ENCODE measurements around the gene HPCAL1. TPM values are rescaled to one million over a fixed set of nuclear protein-coding genes. Genes with fewer than 3 reads are reported as not detected.

Gene HPCAL1
- total RNA-seq, 2 donors from 2014 or later = 41.0 to 66.3 TPM

DNA sequence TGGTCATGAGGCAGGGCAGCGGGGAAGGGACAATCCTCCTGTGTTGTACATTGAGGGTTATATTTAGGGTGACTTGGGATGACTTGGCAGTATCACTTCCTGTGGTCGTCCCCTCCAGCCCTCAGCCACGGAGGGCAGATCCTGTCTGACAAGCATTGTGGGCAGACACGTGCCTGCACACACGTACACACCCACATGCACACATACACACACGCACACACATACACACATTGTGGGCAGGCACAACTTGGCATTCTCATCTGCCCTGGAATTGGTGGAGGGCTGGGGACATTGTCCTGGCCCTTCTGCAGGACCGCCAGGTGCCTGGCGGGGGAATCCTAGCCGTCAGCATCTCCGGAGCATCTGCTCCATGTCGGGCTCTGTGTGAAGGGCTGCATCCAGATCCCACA is 97.9 kb downstream of the HPCAL1 start:
- peak overlapping the region in 3 of 4 donors; percentile 5 to 31 (median 28) for H3K27ac ChIP-seq
- peaks cover 14% of the 10 kb centered on the region for H3K4me1 ChIP-seq

DNA sequence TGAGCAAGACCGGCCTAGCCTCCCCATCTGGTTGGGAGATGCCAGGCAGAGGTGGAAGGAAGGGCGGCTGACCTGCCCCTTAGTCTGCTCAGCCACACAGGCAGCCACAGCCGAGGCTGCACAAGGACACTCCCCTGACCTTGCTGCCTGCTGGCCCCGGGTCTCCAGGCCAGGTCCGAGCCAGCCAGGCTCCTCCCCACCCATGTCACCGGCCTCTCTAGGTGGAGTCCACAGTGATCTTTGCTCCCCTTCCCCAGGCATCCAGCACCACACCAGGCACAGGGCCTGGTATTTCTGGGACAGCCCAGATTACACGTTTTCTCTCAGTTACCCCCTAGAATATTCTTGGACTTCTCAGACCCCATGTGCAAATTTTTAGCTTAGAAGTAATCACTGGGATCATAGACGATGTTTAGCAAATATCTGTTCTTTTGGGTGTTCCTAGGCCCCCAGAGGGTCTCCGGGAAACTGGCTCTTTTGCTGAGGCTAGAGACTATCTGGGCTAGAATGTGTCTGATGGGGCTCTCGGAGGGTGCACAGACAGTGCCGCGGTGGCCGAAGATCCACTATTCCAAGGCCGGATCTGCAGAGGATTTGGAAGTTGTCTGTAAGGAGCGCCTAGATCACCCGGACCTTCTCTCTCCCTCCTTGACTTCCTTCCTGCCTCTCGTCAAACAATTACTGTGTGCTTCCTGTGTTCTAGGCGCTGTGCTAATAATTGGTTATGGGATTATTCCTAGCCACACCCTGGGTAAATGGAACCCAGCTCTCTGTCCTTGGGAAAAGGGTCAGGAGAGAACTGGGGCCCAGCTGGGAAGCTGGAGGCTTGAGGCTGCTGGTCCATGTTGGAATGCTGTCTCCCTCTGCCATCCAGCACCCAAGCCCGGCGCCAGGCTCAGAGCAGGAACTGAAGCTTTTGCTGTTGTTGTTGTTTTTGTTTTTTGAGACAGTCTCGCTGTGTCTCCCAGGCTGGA is 98.6 kb downstream of the HPCAL1 start:
- no peak for DNase-seq
- Histone ChIP-seq H3K4me3 (no peak overlapping the region), H3K4me1 (peaks cover 21% of the 10 kb centered on the region), H3K27ac (peak overlapping the region in 1 of 4 donors; percentile 31), H3K9me3 (no peaks in the 10 kb centered on the region), H3K27me3 (no peaks in the 10 kb centered on the region), H3K36me3 (replicated peaks in 1 of 2; ENCODE audit: insufficient read depth in 1 of 2, low read depth in 2 of 2) (no peaks in the 10 kb centered on the region)
- TF ChIP-seq, protein P1, sequence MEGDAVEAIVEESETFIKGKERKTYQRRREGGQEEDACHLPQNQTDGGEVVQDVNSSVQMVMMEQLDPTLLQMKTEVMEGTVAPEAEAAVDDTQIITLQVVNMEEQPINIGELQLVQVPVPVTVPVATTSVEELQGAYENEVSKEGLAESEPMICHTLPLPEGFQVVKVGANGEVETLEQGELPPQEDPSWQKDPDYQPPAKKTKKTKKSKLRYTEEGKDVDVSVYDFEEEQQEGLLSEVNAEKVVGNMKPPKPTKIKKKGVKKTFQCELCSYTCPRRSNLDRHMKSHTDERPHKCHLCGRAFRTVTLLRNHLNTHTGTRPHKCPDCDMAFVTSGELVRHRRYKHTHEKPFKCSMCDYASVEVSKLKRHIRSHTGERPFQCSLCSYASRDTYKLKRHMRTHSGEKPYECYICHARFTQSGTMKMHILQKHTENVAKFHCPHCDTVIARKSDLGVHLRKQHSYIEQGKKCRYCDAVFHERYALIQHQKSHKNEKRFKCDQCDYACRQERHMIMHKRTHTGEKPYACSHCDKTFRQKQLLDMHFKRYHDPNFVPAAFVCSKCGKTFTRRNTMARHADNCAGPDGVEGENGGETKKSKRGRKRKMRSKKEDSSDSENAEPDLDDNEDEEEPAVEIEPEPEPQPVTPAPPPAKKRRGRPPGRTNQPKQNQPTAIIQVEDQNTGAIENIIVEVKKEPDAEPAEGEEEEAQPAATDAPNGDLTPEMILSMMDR (IDR thresholded peaks at IDR 0.05) = no peak
- no peak for TF ChIP-seq POLR2A (IDR thresholded peaks at IDR 0.05)
- intact Hi-C loops (cut with DNase I) = no loop called here
- ATAC-seq = no peak
- WGBS, 2 donors = 70 to 80% methylated on average over 21 of the region's 21 CpGs

More for the DNA sequence above, 97.9 kb downstream of the HPCAL1 start:
- no peak for TF ChIP-seq POLR2A (IDR thresholded peaks at IDR 0.05)
- TF ChIP-seq, protein P1 (IDR thresholded peaks at IDR 0.05) = no peak
- peak in 1 of 4 donors; percentile 67 for DNase-seq
- H3K9me3 ChIP-seq = no peaks in the 10 kb centered on the region
- 80 to 83% methylated on average over 1 to 11 of the region's 11 CpGs for WGBS, 2 donors
- H3K36me3 ChIP-seq (replicated peaks in 1 of 2; ENCODE audit: insufficient read depth in 1 of 2, low read depth in 2 of 2) = no peaks in the 10 kb centered on the region
- intact Hi-C loops (cut with DNase I) = no loop called here
- no peak overlapping the region for H3K4me3 ChIP-seq
- H3K27me3 ChIP-seq = no peaks in the 10 kb centered on the region
- no peak for ATAC-seq

DNA sequence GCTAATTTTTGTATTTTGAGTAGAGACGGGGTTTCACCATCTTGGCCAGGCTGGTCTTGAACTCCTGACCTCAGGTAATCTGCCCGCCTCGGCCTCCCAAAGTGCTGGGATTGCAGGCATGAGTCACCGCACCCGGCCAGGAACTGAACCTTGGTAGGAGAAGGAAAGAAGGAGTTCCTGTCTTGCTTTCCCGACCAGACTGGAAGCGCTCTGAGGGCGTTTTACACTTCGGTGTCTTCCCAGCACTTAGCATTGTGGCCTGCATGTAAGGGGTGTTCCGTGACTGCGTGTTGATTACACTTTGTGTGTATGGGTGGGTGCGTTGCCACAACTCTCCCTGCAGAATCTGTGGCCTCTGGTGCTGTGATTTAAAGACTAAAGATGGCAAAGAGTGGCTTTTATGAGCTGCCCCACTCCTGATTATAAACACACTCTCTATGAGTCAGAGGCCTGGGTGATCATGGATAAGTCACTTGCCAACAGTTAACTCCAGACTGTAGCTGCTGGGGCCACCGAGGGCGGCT is 99.4 kb downstream of the HPCAL1 start:
- Histone ChIP-seq H3K36me3 (replicated peaks in 1 of 2; ENCODE audit: insufficient read depth in 1 of 2, low read depth in 2 of 2) (no peaks in the 10 kb centered on the region), H3K4me1 (peaks cover 30% of the 10 kb centered on the region), H3K27ac (no peak overlapping the region), H3K27me3 (no peaks in the 10 kb centered on the region), H3K4me3 (no peak overlapping the region), H3K9me3 (no peaks in the 10 kb centered on the region)
- WGBS, 2 donors = 79 to 94% methylated on average over 12 to 14 of the region's 14 CpGs
- DNase-seq = no peak
- TF ChIP-seq POLR2A (IDR thresholded peaks at IDR 0.05) = no peak
- TF ChIP-seq, protein P1 (IDR thresholded peaks at IDR 0.05) = no peak
- no peak for ATAC-seq
- intact Hi-C loops (cut with DNase I) = no loop called here

DNA sequence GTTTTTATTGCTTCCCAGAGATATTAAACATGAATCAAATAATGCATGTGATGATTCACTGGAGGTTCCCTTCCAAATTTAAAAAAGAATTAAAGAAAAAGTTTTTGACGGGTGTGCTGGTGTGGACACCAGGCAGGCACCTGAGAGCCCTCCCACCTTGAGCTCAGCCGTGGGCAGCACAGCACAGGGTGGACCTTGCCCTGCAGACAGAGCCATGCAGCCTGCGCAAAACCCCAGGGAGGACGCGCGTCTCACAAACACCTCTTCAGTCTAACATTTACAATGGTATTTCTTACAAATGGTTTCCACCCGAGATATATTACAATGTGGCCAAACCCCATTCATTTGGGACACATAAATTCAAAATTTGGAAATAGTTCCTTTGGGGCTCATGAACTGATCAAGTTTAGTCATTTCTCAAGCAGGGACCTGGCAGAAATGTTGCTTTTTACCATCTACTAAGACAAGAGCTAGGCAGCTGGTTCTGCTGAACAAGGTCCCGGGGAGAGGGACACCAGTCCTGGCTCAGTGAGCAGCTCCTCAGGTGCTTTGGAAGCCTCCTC is 100.0 kb downstream of the HPCAL1 start:
- DNase-seq (no peak), ATAC-seq (no peak)
- H3K4me1 ChIP-seq = peaks cover 36% of the 10 kb centered on the region
- intact Hi-C loops (cut with DNase I) = no loop called here
- no peaks in the 10 kb centered on the region for H3K9me3 ChIP-seq
- 69 to 99% methylated on average over 8 of the region's 8 CpGs for WGBS, 2 donors
- no peak overlapping the region for H3K27ac ChIP-seq
- TF ChIP-seq POLR2A (IDR thresholded peaks at IDR 0.05) = no peak
- TF ChIP-seq, protein P1 (IDR thresholded peaks at IDR 0.05) = no peak
- H3K36me3 ChIP-seq (replicated peaks in 1 of 2; ENCODE audit: insufficient read depth in 1 of 2, low read depth in 2 of 2) = no peaks in the 10 kb centered on the region
- H3K27me3 ChIP-seq = no peaks in the 10 kb centered on the region
- no peak overlapping the region for H3K4me3 ChIP-seq

All from body of pancreas (tissue), 4 donors.